GM06990 (cell line): ENCODE data around the gene CKS1B.

Experiments used
- DNase-seq: peaks from one replicate; pipeline ENCODE4 v3.0.0-alpha.2; 2011; ENCODE audit not compliant: insufficient read length; ENCODE audit errors: extremely low read depth
- H3K27me3 ChIP-seq: replicated peaks from 2 replicates; pipeline ENCODE4 v1.6.0; 2011; ENCODE audit warnings: low read length; ENCODE audit not compliant: control insufficient read depth, insufficient read depth
- H3K36me3 ChIP-seq: 2 replicates; pipeline ENCODE4 v1.5.1; 2011; ENCODE audit warnings: low read length; ENCODE audit not compliant: control insufficient read depth, insufficient read depth
- H3K4me3 ChIP-seq: replicated peaks from 2 replicates; pipeline ENCODE4 v1.5.1; 2011; ENCODE audit warnings: low read depth, mild to moderate bottlenecking, control low read depth, low read length
- TF ChIP-seq, protein P1 (sequence below): IDR thresholded peaks from 2 replicates; pipeline ENCODE4 v1.5.1; 2011; ENCODE audit warnings: low read length, control low read depth, mild to moderate bottlenecking, inconsistent platforms; ENCODE audit not compliant: insufficient read depth, poor library complexity, severe bottlenecking

Gene CKS1B

DNA sequence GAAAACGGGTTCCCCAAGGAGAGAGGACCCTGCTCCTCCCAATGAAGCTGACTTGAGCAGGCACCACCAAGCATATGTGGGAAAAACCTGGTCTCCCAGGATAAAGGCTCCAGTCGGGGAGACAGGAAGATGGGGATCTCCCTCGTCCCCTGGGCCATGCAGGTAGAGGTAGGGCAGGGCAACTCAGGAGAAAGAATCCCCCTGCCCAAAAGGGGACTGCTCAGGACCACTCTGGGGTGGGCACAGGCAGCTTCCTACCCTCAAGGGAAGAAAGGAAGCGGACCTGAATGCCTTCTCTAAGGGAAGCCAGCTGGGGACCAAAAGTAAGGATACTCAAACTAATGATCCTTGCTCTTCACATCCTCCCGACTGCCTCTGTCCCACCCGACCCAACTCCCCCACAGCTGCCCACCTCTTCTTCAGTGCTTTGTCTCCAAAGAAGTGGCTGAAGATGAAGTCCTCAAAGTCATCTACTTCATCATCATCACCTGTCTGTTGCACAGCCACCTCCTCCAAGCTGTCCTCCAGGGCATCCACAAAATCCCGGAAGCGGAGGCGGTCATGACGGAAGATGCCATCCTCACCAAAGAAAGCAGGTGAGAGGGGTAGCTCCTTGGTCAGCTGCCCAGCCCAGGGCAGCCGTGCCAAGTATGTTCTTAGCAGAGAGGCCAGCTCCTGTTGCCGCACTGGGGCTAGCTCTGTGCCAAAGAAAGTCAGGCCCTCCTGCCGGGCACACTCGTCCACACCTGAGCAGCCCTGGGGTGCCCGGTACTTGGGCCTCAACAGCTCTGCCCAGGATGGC lies 29.1 kb upstream of the CKS1B start:
- Histone ChIP-seq H3K4me3 (no peak overlapping the region), H3K36me3 (peaks cover 16% of the 10 kb centered on the region), H3K27me3 (no peaks in the 10 kb centered on the region)
- DNase-seq, result no peak
- TF ChIP-seq, protein P1, sequence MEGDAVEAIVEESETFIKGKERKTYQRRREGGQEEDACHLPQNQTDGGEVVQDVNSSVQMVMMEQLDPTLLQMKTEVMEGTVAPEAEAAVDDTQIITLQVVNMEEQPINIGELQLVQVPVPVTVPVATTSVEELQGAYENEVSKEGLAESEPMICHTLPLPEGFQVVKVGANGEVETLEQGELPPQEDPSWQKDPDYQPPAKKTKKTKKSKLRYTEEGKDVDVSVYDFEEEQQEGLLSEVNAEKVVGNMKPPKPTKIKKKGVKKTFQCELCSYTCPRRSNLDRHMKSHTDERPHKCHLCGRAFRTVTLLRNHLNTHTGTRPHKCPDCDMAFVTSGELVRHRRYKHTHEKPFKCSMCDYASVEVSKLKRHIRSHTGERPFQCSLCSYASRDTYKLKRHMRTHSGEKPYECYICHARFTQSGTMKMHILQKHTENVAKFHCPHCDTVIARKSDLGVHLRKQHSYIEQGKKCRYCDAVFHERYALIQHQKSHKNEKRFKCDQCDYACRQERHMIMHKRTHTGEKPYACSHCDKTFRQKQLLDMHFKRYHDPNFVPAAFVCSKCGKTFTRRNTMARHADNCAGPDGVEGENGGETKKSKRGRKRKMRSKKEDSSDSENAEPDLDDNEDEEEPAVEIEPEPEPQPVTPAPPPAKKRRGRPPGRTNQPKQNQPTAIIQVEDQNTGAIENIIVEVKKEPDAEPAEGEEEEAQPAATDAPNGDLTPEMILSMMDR, result no peak

DNA sequence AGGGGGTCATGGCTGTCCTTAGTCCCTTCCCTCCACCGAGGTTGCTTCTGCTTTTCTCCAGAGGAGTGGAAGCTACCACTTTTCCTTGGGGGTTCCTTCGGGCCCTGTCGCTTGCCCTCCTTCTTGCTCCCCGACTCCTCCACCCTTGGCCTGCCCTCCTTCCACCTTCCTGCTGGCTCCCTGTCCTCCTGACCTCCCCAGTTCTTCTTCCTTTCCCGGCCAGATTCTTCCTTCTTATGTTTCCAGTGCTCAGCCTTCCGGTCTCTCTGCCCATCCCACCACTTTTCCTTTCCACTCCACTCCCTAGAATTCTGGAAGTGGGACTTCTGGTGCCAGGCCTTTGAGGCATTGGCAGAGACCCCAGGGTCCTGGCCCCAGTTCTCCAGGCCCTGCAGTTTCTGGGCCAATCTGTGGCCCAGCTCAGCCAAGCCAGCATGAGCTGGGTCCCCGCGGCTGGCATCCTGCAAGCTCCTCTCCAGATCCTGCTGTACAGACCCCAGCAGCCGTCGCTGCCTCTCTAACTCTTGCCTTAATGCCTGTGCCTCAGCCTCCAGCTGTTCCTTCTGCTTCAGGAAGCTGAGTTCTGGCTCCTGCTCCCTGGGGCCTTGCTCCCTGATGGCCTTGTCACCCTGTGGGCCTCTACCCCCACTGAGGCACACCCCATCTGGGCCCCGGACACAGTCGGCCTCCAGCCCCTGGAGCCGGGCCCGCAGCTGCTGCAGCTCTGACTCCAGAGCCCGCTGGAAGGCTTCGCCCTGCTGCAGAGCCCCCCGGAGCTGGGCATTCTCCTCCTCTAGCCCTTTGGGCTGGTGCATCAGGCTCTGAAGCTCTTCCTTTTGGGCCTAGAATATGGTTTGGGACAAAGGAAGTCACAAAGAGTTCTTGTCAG lies 28.3 kb upstream of the CKS1B start:
- no peak overlapping the region for H3K4me3 ChIP-seq
- H3K36me3 ChIP-seq, result peaks cover 22% of the 10 kb centered on the region
- no peak for DNase-seq
- H3K27me3 ChIP-seq, result no peaks in the 10 kb centered on the region
- TF ChIP-seq, protein P1, result no peak

DNA sequence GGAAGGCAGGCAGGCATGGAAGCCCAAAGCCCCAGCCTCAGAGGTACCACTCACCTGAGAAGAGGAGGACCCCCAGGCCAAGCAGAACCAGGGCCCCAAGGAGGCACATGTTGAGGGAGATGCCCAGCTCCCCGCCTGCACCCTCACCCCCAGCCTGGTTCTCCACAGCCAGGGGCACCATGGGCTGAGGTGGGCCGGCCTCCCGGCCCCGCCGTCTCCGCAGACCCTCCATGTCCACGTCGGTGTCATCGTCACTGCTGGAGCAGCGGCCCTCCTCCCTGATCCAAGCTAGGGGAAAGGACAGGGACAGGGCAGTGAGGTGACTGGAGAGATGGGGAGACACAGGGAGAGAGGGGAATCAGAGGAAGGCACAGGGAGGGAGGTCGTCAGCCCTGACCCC lies 26.4 kb upstream of the CKS1B start:
- no peak overlapping the region for H3K4me3 ChIP-seq
- TF ChIP-seq, protein P1, result no peak
- H3K27me3 ChIP-seq, result no peaks in the 10 kb centered on the region
- no peak for DNase-seq
- peaks cover 22% of the 10 kb centered on the region for H3K36me3 ChIP-seq

GRCh38 chr1:154951901-154952657 lies 22.4 kb upstream of the CKS1B start:
- no peaks in the 10 kb centered on the region for H3K27me3 ChIP-seq
- H3K4me3 ChIP-seq, result 0 out of 2 replicates have a peak overlapping the region, but pooled peaks have one; percentile 3
- TF ChIP-seq, protein P1, result no peak
- H3K36me3 ChIP-seq, result peaks cover 14% of the 10 kb centered on the region
- no peak for DNase-seq

GRCh38 chr1:154952664-154953063 lies 21.8 kb upstream of the CKS1B start:
- peaks cover 12% of the 10 kb centered on the region for H3K36me3 ChIP-seq
- no peaks in the 10 kb centered on the region for H3K27me3 ChIP-seq
- DNase-seq, result no peak
- H3K4me3 ChIP-seq, result no peak overlapping the region
- TF ChIP-seq, protein P1, result no peak
